ENCODE data around the gene MAPK14. TPM values are rescaled to one million over a fixed set of nuclear protein-coding genes. Genes with fewer than 3 reads are reported as not detected.

The MAPK14 gene
- total and polyA plus RNA-seq, 2 donors (not counting 1 experiment from before 2014, with no cell fraction given): 55.9 to 57.8 TPM

DNA sequence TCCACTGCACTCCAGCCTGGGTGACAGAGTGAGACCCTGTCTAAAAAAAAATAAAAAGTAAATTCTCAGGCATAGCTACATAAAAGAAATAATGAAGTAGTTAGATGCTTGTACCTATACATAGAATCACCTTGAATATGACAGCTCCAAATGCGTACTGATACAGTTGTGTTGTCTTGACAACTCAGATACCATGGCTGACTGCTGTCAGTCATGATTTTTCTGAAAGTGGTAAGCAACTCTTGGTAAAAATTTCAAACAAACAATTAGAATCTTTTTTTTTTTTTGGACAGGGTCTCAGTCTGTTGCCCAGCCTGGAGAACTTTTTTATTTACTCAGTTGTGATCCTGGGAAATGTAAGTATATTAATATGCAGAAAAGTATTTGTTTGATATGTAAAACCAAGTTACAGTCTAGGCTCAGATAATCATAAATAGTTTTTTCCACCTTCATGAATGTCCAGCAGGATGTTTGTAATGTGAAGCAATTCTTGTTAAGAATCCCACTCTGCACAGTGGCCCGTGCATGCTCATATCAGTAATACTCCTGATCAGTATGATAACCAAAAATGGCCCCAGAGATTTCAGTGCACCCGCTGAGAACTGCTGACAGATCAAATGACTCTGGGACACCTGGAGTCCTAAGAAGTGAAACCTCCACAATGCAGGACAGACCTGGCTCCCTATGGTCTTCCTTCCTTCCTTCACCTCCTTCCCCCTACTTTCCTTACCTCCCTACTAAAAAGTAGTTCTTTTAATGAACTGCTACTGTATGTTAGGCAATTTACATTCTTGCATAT, 88.7 kb downstream of the MAPK14 start:
- Histone ChIP-seq H3K4me2 (ENCODE audit: extremely low read depth, insufficient read depth, low read length) (no peak overlapping the region), H3K4me1 (ENCODE audit: control insufficient read depth, extremely low read depth, insufficient read depth, low read length) (peaks cover 2% of the 10 kb centered on the region)

DNA sequence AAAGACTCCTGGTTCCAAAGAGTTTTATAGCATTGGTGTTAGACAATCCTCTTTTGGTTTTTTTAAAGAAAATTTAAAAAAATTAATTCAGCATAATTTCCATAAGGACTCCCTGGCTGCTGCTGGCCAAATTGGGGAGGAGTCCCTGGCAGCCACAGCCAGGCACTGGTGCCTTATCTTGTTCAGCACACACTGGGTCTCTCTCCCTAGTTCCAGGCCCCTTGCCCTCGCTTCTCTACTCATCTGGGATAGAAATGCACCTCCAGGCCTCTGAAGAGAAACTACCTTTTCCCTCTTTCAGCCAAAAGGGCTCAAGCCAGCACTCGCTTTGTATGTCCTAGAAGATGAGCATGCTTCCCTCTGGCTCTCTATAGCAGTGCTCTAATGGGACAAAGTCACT, 89.3 kb downstream of the MAPK14 start:
- TF ChIP-seq, protein P1, sequence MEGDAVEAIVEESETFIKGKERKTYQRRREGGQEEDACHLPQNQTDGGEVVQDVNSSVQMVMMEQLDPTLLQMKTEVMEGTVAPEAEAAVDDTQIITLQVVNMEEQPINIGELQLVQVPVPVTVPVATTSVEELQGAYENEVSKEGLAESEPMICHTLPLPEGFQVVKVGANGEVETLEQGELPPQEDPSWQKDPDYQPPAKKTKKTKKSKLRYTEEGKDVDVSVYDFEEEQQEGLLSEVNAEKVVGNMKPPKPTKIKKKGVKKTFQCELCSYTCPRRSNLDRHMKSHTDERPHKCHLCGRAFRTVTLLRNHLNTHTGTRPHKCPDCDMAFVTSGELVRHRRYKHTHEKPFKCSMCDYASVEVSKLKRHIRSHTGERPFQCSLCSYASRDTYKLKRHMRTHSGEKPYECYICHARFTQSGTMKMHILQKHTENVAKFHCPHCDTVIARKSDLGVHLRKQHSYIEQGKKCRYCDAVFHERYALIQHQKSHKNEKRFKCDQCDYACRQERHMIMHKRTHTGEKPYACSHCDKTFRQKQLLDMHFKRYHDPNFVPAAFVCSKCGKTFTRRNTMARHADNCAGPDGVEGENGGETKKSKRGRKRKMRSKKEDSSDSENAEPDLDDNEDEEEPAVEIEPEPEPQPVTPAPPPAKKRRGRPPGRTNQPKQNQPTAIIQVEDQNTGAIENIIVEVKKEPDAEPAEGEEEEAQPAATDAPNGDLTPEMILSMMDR (conservative IDR thresholded peaks at IDR 0.05 in 1 of 2, IDR thresholded peaks at IDR 0.05 in 1 of 2; ENCODE audit: low read depth in 1 of 2, low read length in 2 of 2): no peak
- TF ChIP-seq EZH2 (IDR thresholded peaks at IDR 0.05; ENCODE audit: low read length, missing control alignments): no peak
- Histone ChIP-seq H3K9ac (ENCODE audit: insufficient read depth, low read length) (no peak overlapping the region), H3K4me3 (replicated peaks in 1 of 4; ENCODE audit: control extremely low read depth in 1 of 4, insufficient read depth in 1 of 4, low read depth in 3 of 4, low read length in 4 of 4) (no peak overlapping the region), H2AFZ (ENCODE audit: low read length) (no peak overlapping the region), H3K9me3 (ENCODE audit: control insufficient read depth, insufficient read depth, low read depth, low read length) (no peaks in the 10 kb centered on the region), H3K27ac (ENCODE audit: insufficient read depth, low read length) (no peak overlapping the region), H3K79me2 (ENCODE audit: control insufficient read depth, insufficient read depth, low read length) (no peaks in the 10 kb centered on the region), H3K4me2 (ENCODE audit: extremely low read depth, insufficient read depth, low read length) (no peak overlapping the region), H3K36me3 (ENCODE audit: control insufficient read depth, insufficient read depth, low read length) (no peaks in the 10 kb centered on the region), H3K27me3 (ENCODE audit: control insufficient read depth, insufficient read depth, low read length) (no peaks in the 10 kb centered on the region), H3K4me1 (ENCODE audit: control insufficient read depth, extremely low read depth, insufficient read depth, low read length) (peaks cover 4% of the 10 kb centered on the region), H4K20me1 (ENCODE audit: control insufficient read depth, extremely low read depth, insufficient read depth, low read length) (no peaks in the 10 kb centered on the region)
- no peak for DNase-seq (ENCODE audit: low read depth in 2 of 2)

More for the DNA sequence above, 88.7 kb downstream of the MAPK14 start:
- Histone ChIP-seq H2AFZ (ENCODE audit: low read length) (no peak overlapping the region), H3K36me3 (ENCODE audit: control insufficient read depth, insufficient read depth, low read length) (peaks cover 2% of the 10 kb centered on the region), H3K79me2 (ENCODE audit: control insufficient read depth, insufficient read depth, low read length) (no peaks in the 10 kb centered on the region), H3K9ac (ENCODE audit: insufficient read depth, low read length) (no peak overlapping the region), H3K4me3 (replicated peaks in 1 of 4; ENCODE audit: control extremely low read depth in 1 of 4, insufficient read depth in 1 of 4, low read depth in 3 of 4, low read length in 4 of 4) (no peak overlapping the region), H3K27ac (ENCODE audit: insufficient read depth, low read length) (no peak overlapping the region), H3K27me3 (ENCODE audit: control insufficient read depth, insufficient read depth, low read length) (no peaks in the 10 kb centered on the region), H4K20me1 (ENCODE audit: control insufficient read depth, extremely low read depth, insufficient read depth, low read length) (no peaks in the 10 kb centered on the region), H3K9me3 (ENCODE audit: control insufficient read depth, insufficient read depth, low read depth, low read length) (no peaks in the 10 kb centered on the region)
- no peak for DNase-seq (ENCODE audit: low read depth in 2 of 2)
- TF ChIP-seq, protein P1 (conservative IDR thresholded peaks at IDR 0.05 in 1 of 2, IDR thresholded peaks at IDR 0.05 in 1 of 2; ENCODE audit: low read depth in 1 of 2, low read length in 2 of 2): no peak
- TF ChIP-seq EZH2 (IDR thresholded peaks at IDR 0.05; ENCODE audit: low read length, missing control alignments): no peak

DNA sequence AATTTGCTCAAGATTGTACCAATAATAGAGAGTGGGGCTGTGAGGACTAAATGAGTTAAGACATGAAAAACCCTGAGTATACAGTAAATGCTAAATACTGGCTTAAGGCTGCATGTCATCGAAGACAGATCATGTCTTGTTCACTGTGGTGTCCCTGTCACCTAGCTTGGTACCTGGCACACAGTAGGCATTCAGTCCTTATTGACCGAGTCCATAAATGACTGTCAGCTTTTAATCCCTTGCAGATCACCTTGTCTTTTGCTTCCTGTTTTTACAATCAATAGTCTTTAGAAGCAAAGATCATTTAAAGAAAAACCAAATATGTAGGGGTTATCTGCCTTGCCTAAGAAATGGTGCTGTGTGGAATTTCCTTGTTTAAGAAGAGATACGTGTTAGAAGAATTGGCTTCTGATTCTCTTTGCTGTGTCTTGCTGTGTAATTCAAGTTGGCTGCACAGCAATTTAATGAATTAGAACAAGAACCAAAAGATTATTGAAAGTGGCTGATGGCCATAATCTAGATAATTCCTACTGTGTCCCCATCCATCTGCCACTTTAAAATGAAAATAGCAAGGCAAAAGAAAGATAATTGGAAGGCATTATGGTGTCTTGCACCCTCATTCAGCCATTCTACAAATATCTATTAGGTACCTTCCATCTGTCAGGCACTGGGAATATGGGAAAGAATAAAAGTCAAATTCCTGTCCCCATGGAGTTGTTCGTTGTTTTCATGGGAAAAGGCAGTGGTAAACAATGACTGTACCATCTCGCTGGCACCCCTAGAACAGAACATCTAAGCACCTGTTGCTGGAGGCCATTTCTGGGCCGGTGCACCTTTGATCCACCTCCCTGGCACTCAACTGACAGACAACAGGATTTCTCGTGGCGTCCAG, 90.3 kb downstream of the MAPK14 start:
- H3K4me2 ChIP-seq (ENCODE audit: extremely low read depth, insufficient read depth, low read length): no peak overlapping the region
- no peak overlapping the region for H3K4me3 ChIP-seq (replicated peaks in 1 of 4; ENCODE audit: control extremely low read depth in 1 of 4, insufficient read depth in 1 of 4, low read depth in 3 of 4, low read length in 4 of 4)
- no peaks in the 10 kb centered on the region for H3K27me3 ChIP-seq (ENCODE audit: control insufficient read depth, insufficient read depth, low read length)
- H3K9me3 ChIP-seq (ENCODE audit: control insufficient read depth, insufficient read depth, low read depth, low read length): no peaks in the 10 kb centered on the region
- no peaks in the 10 kb centered on the region for H3K36me3 ChIP-seq (ENCODE audit: control insufficient read depth, insufficient read depth, low read length)
- TF ChIP-seq EZH2 (IDR thresholded peaks at IDR 0.05; ENCODE audit: low read length, missing control alignments): no peak
- TF ChIP-seq, protein P1 (conservative IDR thresholded peaks at IDR 0.05 in 1 of 2, IDR thresholded peaks at IDR 0.05 in 1 of 2; ENCODE audit: low read depth in 1 of 2, low read length in 2 of 2): no peak
- H2AFZ ChIP-seq (ENCODE audit: low read length): no peak overlapping the region
- no peak overlapping the region for H3K9ac ChIP-seq (ENCODE audit: insufficient read depth, low read length)
- H3K27ac ChIP-seq (ENCODE audit: insufficient read depth, low read length): no peak overlapping the region
- H3K4me1 ChIP-seq (ENCODE audit: control insufficient read depth, extremely low read depth, insufficient read depth, low read length): peaks cover 4% of the 10 kb centered on the region
- no peaks in the 10 kb centered on the region for H3K79me2 ChIP-seq (ENCODE audit: control insufficient read depth, insufficient read depth, low read length)
- no peak for DNase-seq (ENCODE audit: low read depth in 2 of 2)
- no peaks in the 10 kb centered on the region for H4K20me1 ChIP-seq (ENCODE audit: control insufficient read depth, extremely low read depth, insufficient read depth, low read length)

Measured in fibroblast of lung (primary cell).